T-helper 1 cell (primary cell): ENCODE data around the gene NUDC.

Source experiments
- DNase-seq, 5 donors: peaks; one replicate each; pipeline ENCODE4 v3.0.0-alpha.2; 2012 to 2020

NUDC gene

GRCh38 chr1:26991310-26992116, 70.0 kb downstream of the NUDC start:
- DNase-seq = no peak

GRCh38 chr1:26993237-26994019, 71.9 kb downstream of the NUDC start, which contains the start of gene TRNP1:
Gene TRNP1 (plus strand): TSS chr1:26993692. CDS start chr1:26993787, 95 bp downstream.
- DNase-seq = peak; percentile 46 to 65 (median 59)

GRCh38 chr1:26994020-26994786, 72.7 kb downstream of the NUDC start:
- peak in 1 of 5 donors; percentile 24 for DNase-seq

- no peak for DNase-seq
Observed at GRCh38 chr1:26994787-26995517, 73.4 kb downstream of the NUDC start.

DNA sequence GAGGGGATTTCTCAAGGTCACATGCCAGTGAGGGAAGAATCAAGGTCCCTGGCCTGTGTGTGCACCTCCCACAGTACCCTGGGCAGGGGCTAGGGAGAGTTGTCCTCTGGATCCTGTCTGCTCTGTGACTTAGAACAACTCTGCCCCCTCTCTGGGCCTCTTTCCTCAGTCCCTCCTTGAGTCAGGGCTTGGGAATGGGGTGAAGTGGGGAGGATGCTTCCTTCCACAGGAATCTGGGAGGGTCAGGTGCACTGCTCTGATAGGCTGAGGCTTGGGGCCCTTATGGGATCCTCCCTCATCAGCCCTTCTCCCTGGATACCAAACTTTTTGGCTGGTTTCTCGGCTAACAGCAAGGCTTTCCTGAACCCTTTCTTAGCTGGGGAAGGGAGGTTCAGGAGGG, 74.5 kb downstream of the NUDC start:
- DNase-seq = no peak
